Measurements from ENCODE around the gene PRODH.
"Not testable (repeated sequence)": the region's sequence is repeated elsewhere in the genome, so short reads cannot be mapped to it uniquely, and the experiment has no call there.

Gene PRODH

GRCh38 chr22:18935889-18936529 is at the start of gene PRODH:
Gene PRODH, minus strand, starts transcription at chr22:18936293. Its CDS starts 6 bp downstream, at chr22:18936287.
- DNase-seq, result no peak

GRCh38 chr22:18985780-18986179 is 49.7 kb upstream of the PRODH start:
- DNase-seq, result no peak

GRCh38 chr22:18984564-18984963 is 48.5 kb upstream of the PRODH start:
- DNase-seq, result no peak

GRCh38 chr22:18983120-18983651 is 47.1 kb upstream of the PRODH start:
- no peak for DNase-seq

GRCh38 chr22:18980829-18981228 is 44.7 kb upstream of the PRODH start:
- no peak for DNase-seq

- no peak for DNase-seq
These were observed 43.9 kb upstream of the PRODH start for GRCh38 chr22:18979957-18980356.

GRCh38 chr22:18978506-18978905 is 42.4 kb upstream of the PRODH start:
- DNase-seq, result no peak

- DNase-seq, result no peak
These were observed 41.8 kb upstream of the PRODH start for GRCh38 chr22:18977824-18978425.

- no peak for DNase-seq
These were observed 40.2 kb upstream of the PRODH start for GRCh38 chr22:18976197-18976751.

- no peak for DNase-seq
These were observed 39.5 kb upstream of the PRODH start for GRCh38 chr22:18975434-18976196.

GRCh38 chr22:18974477-18975180 is 38.5 kb upstream of the PRODH start:
- DNase-seq, result no peak

GRCh38 chr22:18973264-18974031 is 37.4 kb upstream of the PRODH start:
- DNase-seq, result no peak

GRCh38 chr22:18972591-18972990 is 36.5 kb upstream of the PRODH start:
- DNase-seq, result not testable (repeated sequence)

GRCh38 chr22:18972029-18972428 is 35.9 kb upstream of the PRODH start:
- DNase-seq, result not testable (repeated sequence)

- no peak for DNase-seq
These were observed 35.2 kb upstream of the PRODH start for GRCh38 chr22:18971321-18971751.

- no peak for DNase-seq
These were observed 34.8 kb upstream of the PRODH start for GRCh38 chr22:18970948-18971315.

GRCh38 chr22:18970176-18970947 is 34.3 kb upstream of the PRODH start:
- DNase-seq, result no peak

- DNase-seq, result not testable (repeated sequence)
These were observed 33.3 kb upstream of the PRODH start for GRCh38 chr22:18969158-18969942.

- no peak for DNase-seq
These were observed 32.1 kb upstream of the PRODH start for GRCh38 chr22:18968011-18968749.

Data from CD4-positive, alpha-beta T cell treated with Interleukin-17A for 1 hour (primary cell).